ENCODE data around the gene MGAT3.

GRCh38 chr22:39450258-39450955 is 6.4 kb upstream of the MGAT3 start:
- no peak for TF ChIP-seq POLR2AphosphoS5 (IDR thresholded peaks at IDR 0.05; ENCODE audit: borderline replicate concordance, low read depth, low read length)
- no peak for TF ChIP-seq EZH2 (IDR thresholded peaks at IDR 0.05)

All from SK-N-MC (cell line).